Tongue (tissue), 1 donor: Measurements from ENCODE around the gene FASN. TPM values are rescaled to one million over a fixed set of nuclear protein-coding genes. Genes with fewer than 3 reads are reported as not detected.

Source experiments
- total RNA-seq: library from RNA; depleted of rRNA; stranded (reverse); fragments of >200 nt; gene quantifications from one replicate; pipeline ENCODE4 v1.2.3, GENCODE V29; 2014

Gene FASN
- total RNA-seq, 1 donor from 2014 or later, result 33.8 TPM

Other genes with a start within 250 kb of the FASN start
- 389 TPM for gene P4HB, start 237.7 kb downstream of the FASN start, total RNA-seq
- 78.2 TPM for gene ARHGDIA, start 226.9 kb downstream of the FASN start, total RNA-seq
- 80.6 TPM for gene ALYREF, start 206.7 kb downstream of the FASN start, total RNA-seq
- 144 TPM for gene ANAPC11, start 206.5 kb downstream of the FASN start, total RNA-seq
- 1.0 TPM for gene NPB, start 196.0 kb downstream of the FASN start, total RNA-seq
- gene PCYT2, start 186.8 kb downstream of the FASN start, total RNA-seq, result 10.5 TPM
- 9.1 TPM for gene SIRT7, start 180.1 kb downstream of the FASN start, total RNA-seq
- 15.3 TPM for gene MAFG, start 170.5 kb downstream of the FASN start, total RNA-seq
- gene PYCR1, start 160.9 kb downstream of the FASN start, total RNA-seq, result 60.1 TPM
- 51.9 TPM for gene MYADML2, start 151.0 kb downstream of the FASN start, total RNA-seq
- 1.9 TPM for gene NOTUM, start 137.0 kb downstream of the FASN start, total RNA-seq
- gene ASPSCR1, start 120.6 kb downstream of the FASN start, total RNA-seq, result 21.7 TPM
- 31.2 TPM for gene CENPX, start 75.4 kb downstream of the FASN start, total RNA-seq
- 8.5 TPM for gene LRRC45, start 74.9 kb downstream of the FASN start, total RNA-seq
- gene RAC3, start 66.6 kb downstream of the FASN start, total RNA-seq, result 7.4 TPM
- 36.7 TPM for gene DCXR, start 60.5 kb downstream of the FASN start, total RNA-seq
- 35.7 TPM for gene RFNG, start 46.4 kb downstream of the FASN start, total RNA-seq
- 70.5 TPM for gene GPS1, start 46.3 kb downstream of the FASN start, total RNA-seq
- 45.1 TPM for gene DUS1L, start 32.4 kb downstream of the FASN start, total RNA-seq
- gene CCDC57, start 114.6 kb upstream of the FASN start, total RNA-seq, result 24.7 TPM
- gene SLC16A3, start 130.8 kb upstream of the FASN start, total RNA-seq, result 142 TPM
- 72.8 TPM for gene CSNK1D, start 175.5 kb upstream of the FASN start, total RNA-seq
- 0.72 TPM for gene CD7, start 219.4 kb upstream of the FASN start, total RNA-seq
- gene SECTM1, start 235.5 kb upstream of the FASN start, total RNA-seq, result 12.6 TPM